HEK293T (cell line): ENCODE data around the gene CEP41.

Experiments
- CTCF ChIA-PET: fragments of 350-600 bp; formaldehyde crosslinking; extraction: SDS; loops from one replicate; lab custom pipeline; 2021; ENCODE audit warnings: antibody characterized with exemption, inconsistent platforms; lab: Yijun Ruan, JAX
- POLR2A ChIA-PET: fragments of 350-600 bp; formaldehyde crosslinking; extraction: SDS; loops from one replicate; lab custom pipeline; 2020; ENCODE audit warnings: antibody characterized with exemption, inconsistent platforms; lab: Yijun Ruan, JAX
- DNase-seq: peaks from one replicate; pipeline ENCODE4 v3.0.0; 2012; ENCODE audit warnings: mixed read lengths; ENCODE audit errors: extremely low spot score
- ARNT ChIP-seq: fragments of 450-650 bp; IDR thresholded peaks from 2 replicates; pipeline ENCODE4 v1.6.1; 2017; ENCODE audit warnings: mild to moderate bottlenecking
- BHLHE40 ChIP-seq: fragments of 450-650 bp; IDR thresholded peaks from 2 replicates; pipeline ENCODE4 v1.6.1; 2016; ENCODE audit warnings: mild to moderate bottlenecking, moderate library complexity, borderline replicate concordance
- CTBP1 ChIP-seq: fragments of 450-650 bp; IDR thresholded peaks from 2 replicates; pipeline ENCODE4 v1.6.1; 2016; ENCODE audit warnings: borderline replicate concordance
- ELF4 ChIP-seq: fragments of 450-650 bp; IDR thresholded peaks from 2 replicates; pipeline ENCODE4 v1.6.1; 2017; ENCODE audit warnings: antibody characterized with exemption
- FOXA1 ChIP-seq: fragments of 450-650 bp; IDR thresholded peaks from 2 replicates; pipeline ENCODE4 v1.6.1; 2016; ENCODE audit warnings: mild to moderate bottlenecking
- FOXK2 ChIP-seq: fragments of 450-650 bp; IDR thresholded peaks from 2 replicates; pipeline ENCODE4 v1.6.1; 2016; ENCODE audit warnings: mild to moderate bottlenecking
- FOXM1 ChIP-seq: fragments of 450-650 bp; IDR thresholded peaks from 2 replicates; pipeline ENCODE4 v1.6.1; 2017; ENCODE audit warnings: mild to moderate bottlenecking, borderline replicate concordance
- HDGF ChIP-seq: fragments of 450-650 bp; IDR thresholded peaks from 2 replicates; pipeline ENCODE4 v1.6.1; 2017; ENCODE audit warnings: antibody characterized with exemption, borderline replicate concordance
- L3MBTL2 ChIP-seq: fragments of 450-650 bp; conservative IDR thresholded peaks from 2 replicates; pipeline ENCODE4 v1.6.1; 2016; ENCODE audit warnings: mild to moderate bottlenecking
- LEF1 ChIP-seq: fragments of 450-650 bp; IDR thresholded peaks from 2 replicates; pipeline ENCODE4 v1.6.1; 2017; ENCODE audit warnings: mild to moderate bottlenecking, borderline replicate concordance
- NFRKB ChIP-seq: fragments of 450-650 bp; IDR thresholded peaks from 2 replicates; pipeline ENCODE4 v1.6.1; 2016; ENCODE audit warnings: mild to moderate bottlenecking, moderate library complexity
- PKNOX1 ChIP-seq: fragments of 450-650 bp; IDR thresholded peaks from 2 replicates; pipeline ENCODE4 v1.6.1; 2016
- SP1 ChIP-seq: fragments of 450-650 bp; IDR thresholded peaks from 2 replicates; pipeline ENCODE4 v1.6.1; 2017
- SUZ12 ChIP-seq: fragments of 450-650 bp; IDR thresholded peaks from 2 replicates; pipeline ENCODE4 v1.6.1; 2016; ENCODE audit warnings: mild to moderate bottlenecking
- TARDBP ChIP-seq: fragments of 450-650 bp; IDR thresholded peaks from 2 replicates; pipeline ENCODE4 v1.6.1; 2016
- ZNF384 ChIP-seq: fragments of 450-650 bp; IDR thresholded peaks from 2 replicates; pipeline ENCODE4 v1.6.1; 2016

The CEP41 gene, protein sequence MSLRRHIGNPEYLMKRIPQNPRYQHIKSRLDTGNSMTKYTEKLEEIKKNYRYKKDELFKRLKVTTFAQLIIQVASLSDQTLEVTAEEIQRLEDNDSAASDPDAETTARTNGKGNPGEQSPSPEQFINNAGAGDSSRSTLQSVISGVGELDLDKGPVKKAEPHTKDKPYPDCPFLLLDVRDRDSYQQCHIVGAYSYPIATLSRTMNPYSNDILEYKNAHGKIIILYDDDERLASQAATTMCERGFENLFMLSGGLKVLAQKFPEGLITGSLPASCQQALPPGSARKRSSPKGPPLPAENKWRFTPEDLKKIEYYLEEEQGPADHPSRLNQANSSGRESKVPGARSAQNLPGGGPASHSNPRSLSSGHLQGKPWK

DNA sequence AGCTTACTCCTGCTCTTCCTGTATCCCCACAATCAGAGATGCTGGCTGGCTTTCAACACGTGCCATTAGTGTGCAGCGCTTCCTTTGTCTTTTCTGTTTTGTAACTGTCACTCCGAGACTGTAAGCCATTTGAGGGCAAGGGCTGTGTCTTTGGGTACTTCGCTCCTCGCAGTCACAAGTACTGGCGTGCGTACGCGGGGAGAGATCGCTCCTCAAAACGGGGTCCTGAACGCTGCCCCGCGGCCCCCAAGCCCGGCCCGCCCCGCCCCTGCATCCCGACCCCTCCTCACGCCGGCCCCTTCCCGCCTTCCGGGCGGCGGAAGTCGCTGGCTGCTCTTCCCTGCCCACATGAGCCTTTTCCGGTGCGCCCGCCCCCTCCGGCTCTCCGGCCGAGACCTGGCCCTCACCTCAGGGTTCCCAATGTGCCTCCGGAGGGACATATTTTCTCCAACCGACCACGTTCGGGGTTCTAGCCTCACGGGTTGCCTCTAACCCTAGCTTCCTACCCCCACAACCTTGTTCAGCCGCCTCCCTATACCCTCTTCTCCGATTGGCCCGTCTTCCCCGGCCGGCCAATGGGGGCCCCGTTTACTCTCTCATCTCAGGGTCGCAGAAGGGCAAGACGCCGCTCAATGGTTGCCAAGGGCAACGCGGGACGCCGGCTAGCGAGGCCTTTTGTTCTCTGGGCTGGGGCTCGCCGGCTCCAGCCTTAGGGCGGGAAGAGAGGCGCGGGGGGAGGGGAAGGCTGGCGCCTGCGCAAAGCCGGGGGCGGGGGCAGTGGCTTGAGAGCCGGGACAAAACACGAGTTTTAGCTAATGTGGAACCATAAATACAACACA is at the start of gene CEP41:
Gene CEP41, minus strand, starts transcription at position 490 of the 839 bp plus-strand sequence. Its CDS starts 50 bp downstream, at position 440.
- ChIA-PET POLR2A (interaction anchor here (0.6 to 1.6 kb wide), 5 partner anchors 17 to 371 kb away, joined by 3 to 5 read pairs (median 4); partner anchors contain the start of genes CPA4, KLHDC10 and TMEM209), CTCF (interaction anchor here (0.5 kb wide), 1 partner anchor 199 kb away, joined by 3 read pairs; no protein-coding TSS in a partner anchor)

GRCh38 chr7:130490311-130490791 is 49.5 kb upstream of the CEP41 start:
- DNase-seq = no peak
- TF ChIP-seq PKNOX1 (no peak), ZNF384 (no peak), BHLHE40 (no peak), SUZ12 (no peak), FOXA1 (no peak), CTBP1 (no peak), LEF1 (no peak), L3MBTL2 (no peak), ELF4 (no peak), FOXM1 (no peak), SP1 (no peak), FOXK2 (no peak), HDGF (no peak), NFRKB (no peak), TARDBP (no peak), ARNT (no peak)
- ChIA-PET CTCF (no interaction called here), POLR2A (no interaction called here)

More for the DNA sequence above, at the start of gene CEP41:
- peak; percentile 98 for DNase-seq
- peak; percentile 61; the same call in 1 of the 2 replicates for TF ChIP-seq PKNOX1
- no peak for TF ChIP-seq SP1
- TF ChIP-seq NFRKB = no peak
- TF ChIP-seq ELF4 = peak; percentile 47; the same call in 1 of the 2 replicates
- TF ChIP-seq L3MBTL2 = peak; percentile 96
- no peak for TF ChIP-seq HDGF
- TF ChIP-seq BHLHE40 = no peak
- TF ChIP-seq LEF1 = no peak

GRCh38 chr7:130489140-130489983 is 48.5 kb upstream of the CEP41 start:
- no peak for TF ChIP-seq FOXA1
- TF ChIP-seq NFRKB = no peak
- TF ChIP-seq TARDBP = no peak
- TF ChIP-seq ARNT = no peak
- TF ChIP-seq FOXM1 = no peak
- no peak for TF ChIP-seq ELF4
- no peak for TF ChIP-seq SUZ12
- TF ChIP-seq LEF1 = no peak
- no peak for TF ChIP-seq SP1
- DNase-seq = no peak
- POLR2A ChIA-PET = no interaction called here
- CTCF ChIA-PET = no interaction called here

DNA sequence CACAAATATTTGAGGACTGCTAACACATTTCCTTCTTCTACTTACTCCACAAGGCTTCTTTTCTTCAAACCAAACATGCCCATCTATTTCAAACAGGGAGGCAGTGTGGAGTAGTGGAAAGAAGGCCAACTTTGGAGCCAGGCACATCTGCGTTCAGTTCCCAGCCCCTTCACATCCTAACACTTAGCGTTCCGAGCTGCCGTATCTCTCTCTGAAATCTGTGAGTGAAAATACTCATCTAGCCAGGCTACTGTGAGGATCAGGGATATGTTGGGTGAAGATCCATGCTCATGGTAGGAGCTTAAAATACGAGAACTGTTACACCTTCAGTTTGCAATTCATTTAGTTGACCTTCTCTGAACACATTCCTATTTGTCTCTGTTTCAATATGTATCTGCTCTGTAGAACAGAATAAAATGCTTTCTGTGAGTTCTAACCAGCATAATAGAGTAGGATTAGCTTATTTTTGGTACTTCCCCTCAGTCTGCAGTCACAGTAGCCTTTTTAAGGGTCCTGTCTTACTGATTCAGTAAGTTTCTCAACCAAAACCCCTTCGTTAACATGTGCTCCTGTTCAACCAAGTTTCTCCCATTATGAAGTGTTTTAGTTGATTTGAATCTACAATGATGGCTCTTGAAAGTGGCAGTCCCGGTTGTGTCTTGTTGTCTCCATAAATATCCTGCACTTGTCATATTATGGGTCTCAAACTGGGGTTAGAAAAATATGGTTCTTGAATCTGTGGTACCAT is 47.8 kb upstream of the CEP41 start:
- CTCF ChIA-PET = no interaction called here
- POLR2A ChIA-PET = no interaction called here
- TF ChIP-seq SUZ12 (no peak), SP1 (no peak)
- no peak for DNase-seq

GRCh38 chr7:130486954-130487436 is 46.2 kb upstream of the CEP41 start:
- DNase-seq = no peak
- TF ChIP-seq FOXA1 (no peak), SUZ12 (no peak), CTBP1 (no peak), SP1 (no peak), ZNF384 (no peak), PKNOX1 (no peak), BHLHE40 (no peak), FOXK2 (no peak)
- CTCF ChIA-PET = no interaction called here
- POLR2A ChIA-PET = no interaction called here
